SK-N-SH (cell line): ENCODE measurements around the gene FIGN. TPM values are rescaled to one million over a fixed set of nuclear protein-coding genes. Genes with fewer than 3 reads are reported as not detected.

Experiments used
- CTCF ChIA-PET: fragments of 300-600, 350-600 bp; formaldehyde crosslinking; extraction: SDS; loops from one replicate; lab custom pipeline; 2021; lab: Yijun Ruan, JAX
- POLR2A ChIA-PET: fragments of 350-600 bp; sonication (Branson Sonifier 250); formaldehyde crosslinking; extraction: SDS; loops from one replicate; lab custom pipeline; 2020; ENCODE audit warnings: antibody characterized with exemption, inconsistent platforms; lab: Yijun Ruan, JAX
- DNase-seq: peaks from one replicate; pipeline ENCODE4 v3.0.0; 2012
- H2AFZ ChIP-seq: fragments of 200-600 bp; sonication (generic); 2 replicates; pipeline ENCODE4 v1.8.1; 2016; ENCODE audit warnings: antibody characterized with exemption, mild to moderate bottlenecking, low read depth
- H3F3A ChIP-seq: fragments of 200-600 bp; sonication (generic); replicated peaks from 2 replicates; pipeline ENCODE3; 2016; ENCODE audit warnings: antibody characterized with exemption, mild to moderate bottlenecking; ENCODE audit not compliant: insufficient read depth
- H3K27ac ChIP-seq, 2 experiments: fragments of 200-500 bp in 1 of 2; fragments of 200-600 bp in 1 of 2; sonication (Bioruptor generic) in 1 of 2; sonication (generic), shearing (Covaris generic) in 1 of 2; 2 replicates each; pipeline versions ENCODE4 v1.5.1 to v1.6.1; 2014 to 2016; ENCODE audit warnings: low read depth in 2 of 2, inconsistent platforms in 1 of 2, low read length in 1 of 2, mild to moderate bottlenecking in 1 of 2, mixed read lengths in 1 of 2
- H3K27me3 ChIP-seq: fragments of 200-600 bp; sonication (generic), shearing (Covaris generic); 2 replicates; pipeline ENCODE4 v1.6.1; 2016; ENCODE audit warnings: mixed run types; ENCODE audit not compliant: insufficient read depth
- H3K36me3 ChIP-seq, 2 experiments: fragments of 200-500 bp in 1 of 2; fragments of 200-600 bp in 1 of 2; sonication (Bioruptor generic) in 1 of 2; sonication (generic) in 1 of 2; replicated peaks in 1 of 2; 2 replicates each; pipeline versions ENCODE3 to v1.5.1; 2014 to 2016; ENCODE audit warnings: low read length in 1 of 2, mild to moderate bottlenecking in 1 of 2; ENCODE audit not compliant: insufficient read depth in 2 of 2, control insufficient read depth in 1 of 2
- H3K4me1 ChIP-seq, 2 experiments: fragments of 200-500 bp in 1 of 2; fragments of 200-600 bp in 1 of 2; sonication (Bioruptor generic) in 1 of 2; sonication (generic), shearing (Covaris generic) in 1 of 2; 2 replicates each; pipeline versions ENCODE4 v1.5.1 to v1.6.1; 2014 to 2016; ENCODE audit warnings: low read depth in 1 of 2, low read length in 1 of 2, mixed run types in 1 of 2; ENCODE audit not compliant: insufficient read depth in 2 of 2, control insufficient read depth in 1 of 2
- H3K4me2 ChIP-seq: fragments of 200-600 bp; sonication (generic), shearing (Covaris generic); 2 replicates; pipeline ENCODE4 v1.6.1; 2017; ENCODE audit warnings: mixed run types
- H3K4me3 ChIP-seq, 2 experiments: fragments of 200-500 bp in 1 of 2; fragments of 200-600 bp in 1 of 2; sonication (Bioruptor generic) in 1 of 2; sonication (generic), shearing (Covaris generic) in 1 of 2; 2 replicates each; pipeline versions ENCODE4 v1.5.1 to v1.8.1; 2014 to 2016; ENCODE audit warnings: low read depth in 2 of 2, inconsistent platforms in 1 of 2, low read length in 1 of 2, mild to moderate bottlenecking in 1 of 2, mixed read lengths in 1 of 2, moderate library complexity in 1 of 2
- H3K79me2 ChIP-seq: fragments of 200-600 bp; sonication (generic); 2 replicates; pipeline ENCODE4 v1.8.1; 2017; ENCODE audit warnings: mild to moderate bottlenecking; ENCODE audit not compliant: insufficient read depth
- H3K9ac ChIP-seq: fragments of 200-600 bp; sonication (generic); 2 replicates; pipeline ENCODE4 v1.6.1; 2017; ENCODE audit warnings: mixed run types
- H3K9me2 ChIP-seq: fragments of 200-600 bp; sonication (generic); 2 replicates; pipeline ENCODE4 v1.6.1; 2017; ENCODE audit warnings: mixed run types
- H3K9me3 ChIP-seq: fragments of 200-600 bp; sonication (generic); 2 replicates; pipeline ENCODE4 v1.6.1; 2017; ENCODE audit warnings: mixed run types, mild to moderate bottlenecking, moderate library complexity
- H4K20me1 ChIP-seq: fragments of 200-600 bp; sonication (generic); 2 replicates; pipeline ENCODE4 v1.6.1; 2017; ENCODE audit warnings: mild to moderate bottlenecking, mixed run types; ENCODE audit not compliant: insufficient read depth
- CHD2 ChIP-seq: fragments of 150-350 bp; IDR thresholded peaks from 2 replicates; pipeline ENCODE4 v1.6.1; 2018; ENCODE audit warnings: low read length; ENCODE audit not compliant: partially characterized antibody
- EP300 ChIP-seq, 2 experiments: IDR thresholded peaks; 2 replicates each; pipeline versions ENCODE4 v1.4.0 to v1.6.1; 2012; ENCODE audit warnings: borderline replicate concordance in 1 of 2, low read depth in 1 of 2, low read length in 1 of 2
- FOXJ3 ChIP-seq: sonication (generic); formaldehyde crosslinking; IDR thresholded peaks from 2 replicates; pipeline ENCODE4 v1.5.1; 2020; ENCODE audit warnings: mild to moderate bottlenecking, missing genetic modification reagents
- GATA2 ChIP-seq: sonication (generic); formaldehyde crosslinking; IDR thresholded peaks from 2 replicates; pipeline ENCODE4 v1.5.0; 2020; ENCODE audit warnings: mild to moderate bottlenecking, missing genetic modification reagents
- IRF3 ChIP-seq: fragments of 150-350 bp; IDR thresholded peaks from 2 replicates; pipeline ENCODE4 v1.6.1; 2016; ENCODE audit warnings: mild to moderate bottlenecking, low read depth, low read length
- JUND ChIP-seq: IDR thresholded peaks from 2 replicates; pipeline ENCODE4 v1.4.0; 2012
- MEF2A ChIP-seq: IDR thresholded peaks from 2 replicates; pipeline ENCODE4 v1.4.0; 2012; ENCODE audit warnings: low read depth, borderline replicate concordance
- MXI1 ChIP-seq: IDR thresholded peaks from 2 replicates; pipeline ENCODE4 v1.6.1; 2012; ENCODE audit warnings: mild to moderate bottlenecking, low read depth, low read length, improper control_type of control experiment
- NRF1 ChIP-seq: IDR thresholded peaks from 2 replicates; pipeline ENCODE4 v1.6.1; 2012; ENCODE audit warnings: low read depth, mild to moderate bottlenecking, low read length
- POLR2AphosphoS5 ChIP-seq: IDR thresholded peaks from 2 replicates; pipeline ENCODE4 v1.6.1; 2012; ENCODE audit warnings: low read depth, low read length
- RCOR1 ChIP-seq: fragments of 150-350 bp; IDR thresholded peaks from 2 replicates; pipeline ENCODE4 v1.6.1; 2017; ENCODE audit warnings: antibody characterized with exemption, low read length
- TAF1 ChIP-seq: IDR thresholded peaks from 2 replicates; pipeline ENCODE4 v1.6.1; 2012; ENCODE audit warnings: low read depth, mild to moderate bottlenecking, low read length, moderate library complexity, borderline replicate concordance
- TCF12 ChIP-seq: IDR thresholded peaks from 2 replicates; pipeline ENCODE4 v1.4.0; 2012
- TEAD4 ChIP-seq: IDR thresholded peaks from 2 replicates; pipeline ENCODE4 v1.4.0; 2012; ENCODE audit warnings: mild to moderate bottlenecking, borderline replicate concordance; ENCODE audit not compliant: insufficient read depth
- USF1 ChIP-seq: IDR thresholded peaks from 2 replicates; pipeline ENCODE4 v1.4.0; 2012; ENCODE audit warnings: low read depth, borderline replicate concordance
- ZBTB33 ChIP-seq: IDR thresholded peaks from 2 replicates; pipeline ENCODE4 v1.4.0; 2012; ENCODE audit warnings: low read depth, borderline replicate concordance
- WGBS: methylation state at CpG from one replicate; pipeline ENCODE4 v1.1.6; 2017; ENCODE audit warnings: low lambda C conversion rate; 5-methylcytosine and 5-hydroxymethylcytosine counted together
- polyA plus RNA-seq, 3 experiments: library from polyadenylated mRNA; depleted of rRNA; stranded (reverse); fragments of >200 nt; gene quantifications; 2 replicates each; pipeline ENCODE4 v1.2.3, GENCODE V29; 2012

The FIGN gene
- polyA plus RNA-seq, 1 of the 3 experiments (the other 2 are of a cell fraction): 0.74 TPM

- no peak for DNase-seq
- POLR2A ChIA-PET: no interaction called here
- no peaks in the 10 kb centered on the region for H3K9me2 ChIP-seq
- H3K4me1 ChIP-seq: no peaks in the 10 kb centered on the region; a peak in 1 of 4 replicates
- no peak for TF ChIP-seq EP300 (IDR thresholded peaks at IDR 0.05; ENCODE audit: borderline replicate concordance in 1 of 2, low read depth in 1 of 2, low read length in 1 of 2)
- no peak for TF ChIP-seq USF1
- no peak for TF ChIP-seq TCF12
- TF ChIP-seq NRF1: no peak
- no peak for TF ChIP-seq MXI1
- no peak for TF ChIP-seq MEF2A
- H3K79me2 ChIP-seq: no peaks in the 10 kb centered on the region
- no peaks in the 10 kb centered on the region for H3K36me3 ChIP-seq
- H3F3A ChIP-seq: no peaks in the 10 kb centered on the region
- no peak overlapping the region for H2AFZ ChIP-seq
- H3K27ac ChIP-seq: no peak overlapping the region
- H4K20me1 ChIP-seq: no peaks in the 10 kb centered on the region
- WGBS: 87% methylated on average over 4 of the region's 4 CpGs
- CTCF ChIA-PET: no interaction called here
- H3K9ac ChIP-seq: no peak overlapping the region
- no peak overlapping the region for H3K4me2 ChIP-seq
- no peak overlapping the region for H3K4me3 ChIP-seq
- H3K27me3 ChIP-seq: no peaks in the 10 kb centered on the region
- no peaks in the 10 kb centered on the region for H3K9me3 ChIP-seq
These were observed 31.3 kb upstream of the FIGN start for GRCh38 chr2:163767097-163767496.

- CTCF ChIA-PET: no interaction called here
These were observed 28.8 kb upstream of the FIGN start for GRCh38 chr2:163764566-163764965.

More at GRCh38 chr2:163764566-163764965, 28.8 kb upstream of the FIGN start:
- Histone ChIP-seq H3K36me3 (no peaks in the 10 kb centered on the region), H3K4me2 (no peak overlapping the region), H3K4me1 (no peaks in the 10 kb centered on the region), H2AFZ (no peak overlapping the region), H3K4me3 (no peak overlapping the region), H3F3A (no peaks in the 10 kb centered on the region), H3K79me2 (no peaks in the 10 kb centered on the region), H3K27ac (no peak overlapping the region), H3K9me3 (no peaks in the 10 kb centered on the region), H3K9me2 (no peaks in the 10 kb centered on the region), H3K27me3 (no peaks in the 10 kb centered on the region), H4K20me1 (no peaks in the 10 kb centered on the region), H3K9ac (no peak overlapping the region)
- 71% methylated on average over 3 of the region's 3 CpGs for WGBS
- POLR2A ChIA-PET: no interaction called here
- TF ChIP-seq CHD2 (no peak), IRF3 (no peak), RCOR1 (no peak), FOXJ3 (CRISPR knock-in tag) (no peak), POLR2AphosphoS5 (no peak), ZBTB33 (no peak), MXI1 (no peak), TAF1 (no peak), NRF1 (no peak), JUND (no peak), TEAD4 (no peak), GATA2 (no peak)
- DNase-seq: no peak
